Ascending aorta (tissue), 2 donors: ENCODE measurements around the gene HSPG2. TPM values are rescaled to one million over a fixed set of nuclear protein-coding genes. Genes with fewer than 3 reads are reported as not detected.

Source experiments
- DNase-seq, 2 donors: peaks; one replicate each; pipeline ENCODE4 v3.0.0-alpha.2; 2019; ENCODE audit warnings: low spot score in 2 of 2
- H3K27ac ChIP-seq, 2 donors: fragments of 200-600 bp; sonication (generic); one replicate each; pipeline ENCODE4 v1.5.1; 2016 to 2017; ENCODE audit warnings: mild to moderate bottlenecking in 1 of 2
- H3K27me3 ChIP-seq: fragments of 200-600 bp; sonication (generic); one replicate; pipeline ENCODE4 v1.5.1; 2017
- H3K36me3 ChIP-seq, 2 donors: fragments of 200-600 bp; sonication (generic); one replicate each; pipeline ENCODE4 v1.5.1; 2016
- H3K4me1 ChIP-seq, 2 donors: fragments of 200-600 bp; sonication (generic); one replicate each; pipeline ENCODE4 v1.5.1; 2016 to 2017; ENCODE audit warnings: mild to moderate bottlenecking in 1 of 2
- H3K4me3 ChIP-seq, 2 donors: fragments of 200-600 bp; sonication (generic); one replicate each; pipeline ENCODE4 v1.5.1; 2016 to 2017; ENCODE audit warnings: mild to moderate bottlenecking in 1 of 2
- H3K9me3 ChIP-seq, 2 donors: fragments of 200-600 bp; sonication (generic); one replicate each; pipeline ENCODE4 v1.5.1; 2016
- CTCF ChIP-seq, 3 experiments: fragments of 200-600 bp in 2 of 3; fragments of 450-650 bp in 1 of 3; sonication (generic) in 2 of 3; IDR thresholded peaks; one replicate each; pipeline ENCODE4 v1.5.1; 2016 to 2019; ENCODE audit warnings: antibody characterized with exemption in 3 of 3, mild to moderate bottlenecking in 1 of 3, moderate library complexity in 1 of 3
- intact Hi-C: fragments of 100-400 bp; cut with DNase I; formaldehyde crosslinking; loops from one replicate; pipeline ENCODE4 v1.15.1; 2023
- total RNA-seq: library from RNA; depleted of rRNA; stranded (reverse); fragments of >200 nt; gene quantifications from one replicate; pipeline ENCODE4 v1.1.0, GENCODE V29; 2016

Gene HSPG2
- total RNA-seq, 1 donor from 2014 or later, result 1,294 TPM

- intact Hi-C loops, result no loop called here
- TF ChIP-seq CTCF (IDR thresholded peaks at IDR 0.05), result no peak
- no peaks in the 10 kb centered on the region for H3K9me3 ChIP-seq
- H3K27me3 ChIP-seq, result no peaks in the 10 kb centered on the region
- H3K27ac ChIP-seq, result no peak within 1 kb of the TSS
- DNase-seq, result no peak
- H3K36me3 ChIP-seq, result no peaks in the 10 kb centered on the region
- H3K4me3 ChIP-seq, result no peak within 1 kb of the TSS
- peaks cover 0 to 5% of the 10 kb centered on the region in 2 donors for H3K4me1 ChIP-seq
Observed at GRCh38 chr1:21811875-21812305, 125.2 kb downstream of the HSPG2 start, which contains the start of gene LDLRAD2. Gene LDLRAD2 (plus strand): TSS chr1:21812265. CDS start chr1:21812452, 187 bp downstream.

GRCh38 chr1:21804536-21804935 lies 132.6 kb downstream of the HSPG2 start:
- Histone ChIP-seq H3K9me3 (no peaks in the 10 kb centered on the region), H3K4me1 (no peaks in the 10 kb centered on the region), H3K36me3 (no peaks in the 10 kb centered on the region), H3K4me3 (no peak overlapping the region), H3K27ac (no peak overlapping the region), H3K27me3 (no peaks in the 10 kb centered on the region)
- DNase-seq, result no peak
- TF ChIP-seq CTCF (IDR thresholded peaks at IDR 0.05), result no peak
- intact Hi-C loops, result no loop called here

GRCh38 chr1:21801100-21801499 lies 136.0 kb downstream of the HSPG2 start:
- no peak overlapping the region for H3K27ac ChIP-seq
- no peak for TF ChIP-seq CTCF (IDR thresholded peaks at IDR 0.05)
- DNase-seq, result no peak
- H3K9me3 ChIP-seq, result no peaks in the 10 kb centered on the region
- intact Hi-C loops, result no loop called here
- H3K36me3 ChIP-seq, result no peaks in the 10 kb centered on the region
- no peaks in the 10 kb centered on the region for H3K27me3 ChIP-seq
- H3K4me1 ChIP-seq, result no peaks in the 10 kb centered on the region
- no peak overlapping the region for H3K4me3 ChIP-seq

GRCh38 chr1:21799730-21800129 lies 137.4 kb downstream of the HSPG2 start:
- no peak for TF ChIP-seq CTCF (IDR thresholded peaks at IDR 0.05)
- no peak overlapping the region for H3K27ac ChIP-seq
- no peaks in the 10 kb centered on the region for H3K27me3 ChIP-seq
- no peaks in the 10 kb centered on the region for H3K9me3 ChIP-seq
- H3K4me3 ChIP-seq, result no peak overlapping the region
- H3K4me1 ChIP-seq, result no peaks in the 10 kb centered on the region
- no peak for DNase-seq
- no peaks in the 10 kb centered on the region for H3K36me3 ChIP-seq
- intact Hi-C loops, result no loop called here

GRCh38 chr1:21795075-21795474 lies 142.0 kb downstream of the HSPG2 start:
- no peaks in the 10 kb centered on the region for H3K36me3 ChIP-seq
- no peak overlapping the region for H3K27ac ChIP-seq
- no peak for DNase-seq
- H3K4me1 ChIP-seq, result no peaks in the 10 kb centered on the region
- intact Hi-C loops, result no loop called here
- H3K27me3 ChIP-seq, result no peaks in the 10 kb centered on the region
- no peaks in the 10 kb centered on the region for H3K9me3 ChIP-seq
- no peak for TF ChIP-seq CTCF (IDR thresholded peaks at IDR 0.05)
- H3K4me3 ChIP-seq, result no peak overlapping the region

- no peak for TF ChIP-seq CTCF (IDR thresholded peaks at IDR 0.05)
- Histone ChIP-seq H3K4me3 (no peak overlapping the region), H3K27ac (no peak overlapping the region), H3K4me1 (no peaks in the 10 kb centered on the region), H3K9me3 (no peaks in the 10 kb centered on the region), H3K36me3 (no peaks in the 10 kb centered on the region), H3K27me3 (no peaks in the 10 kb centered on the region)
- no peak for DNase-seq
- intact Hi-C loops, result no loop called here
Observed at GRCh38 chr1:21794656-21795055, 142.5 kb downstream of the HSPG2 start.
